IMR-90 (cell line): Measurements from ENCODE around the gene SLC12A7. TPM values are rescaled to one million over a fixed set of nuclear protein-coding genes. Genes with fewer than 3 reads are reported as not detected.

Source experiments
- ATAC-seq: fragments of 200-7000 bp; cut with Tn5 transposase; 2 replicates; pipeline ENCODE4 v1.9.1; 2020; ENCODE audit warnings: low read depth, mild to moderate bottlenecking, moderate library complexity
- BruUV-seq: library from RNA; stranded (reverse); fragments of 400-500 nt; replicated peaks from 2 replicates; lab custom pipeline; 2021; lab: Mats Ljungman, UMichigan
- CTCF ChIA-PET: fragments of 300-600 bp; formaldehyde crosslinking; extraction: SDS; loops from one replicate; lab custom pipeline; 2021; ENCODE audit warnings: antibody characterized with exemption; lab: Yijun Ruan, JAX
- POLR2A ChIA-PET: fragments of 300-600 bp; sonication (Branson Sonifier 250); formaldehyde crosslinking; loops from one replicate; lab custom pipeline; 2022; ENCODE audit warnings: antibody characterized with exemption; ENCODE audit not compliant: unreplicated experiment; lab: Charles Lee
- DNase-seq: peaks from one replicate; pipeline ENCODE4 v3.0.0; 2013
- H2AFZ ChIP-seq: replicated peaks from 2 replicates; pipeline ENCODE3; 2013; ENCODE audit warnings: low read length, mild to moderate bottlenecking; ENCODE audit not compliant: poor library complexity
- H2AK5ac ChIP-seq: 2 replicates; pipeline ENCODE4 v1.6.1; 2013; ENCODE audit warnings: low read depth, low read length, inconsistent platforms
- H2AK9ac ChIP-seq: replicated peaks from 2 replicates; pipeline ENCODE3; 2013; ENCODE audit warnings: mild to moderate bottlenecking, low read depth, low read length, moderate library complexity; ENCODE audit not compliant: poor library complexity
- H2BK120ac ChIP-seq: 2 replicates; pipeline ENCODE4 v1.6.1; 2013; ENCODE audit warnings: low read depth, low read length, inconsistent platforms
- H2BK15ac ChIP-seq: 3 replicates; pipeline ENCODE4 v1.6.1; 2013; ENCODE audit warnings: low read depth, low read length, inconsistent platforms
- H2BK20ac ChIP-seq: 2 replicates; pipeline ENCODE4 v1.6.1; 2013; ENCODE audit warnings: low read depth, mild to moderate bottlenecking, inconsistent platforms, low read length, moderate library complexity
- H2BK5ac ChIP-seq: 2 replicates; pipeline ENCODE4 v1.6.1; 2013; ENCODE audit warnings: mild to moderate bottlenecking, low read depth, low read length, inconsistent platforms; ENCODE audit not compliant: poor library complexity, severe bottlenecking
- H3K14ac ChIP-seq: replicated peaks from 2 replicates; pipeline ENCODE4 v1.6.1; 2013; ENCODE audit warnings: low read depth, low read length, inconsistent platforms
- H3K18ac ChIP-seq: 2 replicates; pipeline ENCODE4 v1.6.1; 2013; ENCODE audit warnings: low read depth, low read length, control low read depth
- H3K23ac ChIP-seq: 2 replicates; pipeline ENCODE4 v1.6.1; 2013; ENCODE audit warnings: low read depth, low read length, inconsistent platforms
- H3K27ac ChIP-seq: 2 replicates; pipeline ENCODE4 v1.5.1; 2013; ENCODE audit warnings: mild to moderate bottlenecking, control low read depth, low read length; ENCODE audit not compliant: insufficient read depth
- H3K27me3 ChIP-seq: 2 replicates; pipeline ENCODE4 v1.6.1; 2013; ENCODE audit warnings: low read length; ENCODE audit not compliant: control insufficient read depth, insufficient read depth
- H3K36me3 ChIP-seq: 2 replicates; pipeline ENCODE4 v1.6.1; 2013; ENCODE audit warnings: low read length, mixed read lengths; ENCODE audit not compliant: control insufficient read depth, insufficient read depth
- H3K4ac ChIP-seq: 2 replicates; pipeline ENCODE4 v1.6.1; 2013; ENCODE audit warnings: low read depth, low read length, inconsistent platforms
- H3K4me1 ChIP-seq: 2 replicates; pipeline ENCODE4 v1.6.1; 2013; ENCODE audit warnings: low read length, mixed read lengths; ENCODE audit not compliant: control insufficient read depth, insufficient read depth
- H3K4me2 ChIP-seq: 2 replicates; pipeline ENCODE4 v1.6.1; 2013; ENCODE audit warnings: low read depth, mild to moderate bottlenecking, control low read depth, low read length, moderate library complexity
- H3K4me3 ChIP-seq: 2 replicates; pipeline ENCODE4 v1.5.1; 2013; ENCODE audit warnings: low read depth, mild to moderate bottlenecking, control low read depth, low read length, moderate library complexity; ENCODE audit not compliant: insufficient read depth
- H3K56ac ChIP-seq: 2 replicates; pipeline ENCODE4 v1.6.1; 2013; ENCODE audit warnings: low read length, inconsistent platforms; ENCODE audit not compliant: insufficient read depth; ENCODE audit errors: extremely low read depth
- H3K79me1 ChIP-seq, 2 experiments: 2 replicates each; pipeline ENCODE4 v1.6.1; 2013; ENCODE audit warnings: low read length in 2 of 2, inconsistent platforms in 1 of 2, low read depth in 1 of 2
- H3K9ac ChIP-seq: 2 replicates; pipeline ENCODE4 v1.6.1; 2013; ENCODE audit warnings: low read depth, low read length, control low read depth
- H3K9me1 ChIP-seq: 2 replicates; pipeline ENCODE4 v1.6.1; 2013; ENCODE audit warnings: low read length, inconsistent platforms; ENCODE audit not compliant: insufficient read depth
- H3K9me3 ChIP-seq: 2 replicates; pipeline ENCODE4 v1.6.1; 2013; ENCODE audit warnings: low read length; ENCODE audit not compliant: control insufficient read depth, insufficient read depth
- H4K20me1 ChIP-seq: 2 replicates; pipeline ENCODE4 v1.6.1; 2013; ENCODE audit warnings: low read length, inconsistent platforms; ENCODE audit not compliant: insufficient read depth
- H4K5ac ChIP-seq: 2 replicates; pipeline ENCODE4 v1.6.1; 2013; ENCODE audit warnings: mild to moderate bottlenecking, low read depth, low read length, control low read depth
- H4K8ac ChIP-seq, 2 experiments: 2 replicates each; pipeline ENCODE4 v1.6.1; 2013; ENCODE audit warnings: low read depth in 2 of 2, low read length in 2 of 2, control low read depth in 1 of 2, inconsistent platforms in 1 of 2
- H4K91ac ChIP-seq: 2 replicates; pipeline ENCODE4 v1.6.1; 2013; ENCODE audit warnings: low read depth, low read length, inconsistent platforms; ENCODE audit not compliant: insufficient read depth
- BHLHE40 ChIP-seq: fragments of 150-350 bp; IDR thresholded peaks from 2 replicates; pipeline ENCODE4 v1.6.1; 2016; ENCODE audit warnings: mild to moderate bottlenecking, low read depth, low read length
- CEBPB ChIP-seq: IDR thresholded peaks from 2 replicates; pipeline ENCODE4 v1.6.1; 2012; ENCODE audit warnings: low read depth, low read length, improper control_type of control experiment
- CHD1 ChIP-seq: IDR thresholded peaks from 2 replicates; pipeline ENCODE4 v1.6.1; 2012; ENCODE audit warnings: low read depth, low read length, improper control_type of control experiment
- FOS ChIP-seq: fragments of 150-350 bp; IDR thresholded peaks from 2 replicates; pipeline ENCODE4 v1.6.1; 2016; ENCODE audit warnings: low read depth, low read length
- MAFK ChIP-seq: IDR thresholded peaks from 2 replicates; pipeline ENCODE4 v1.6.1; 2012; ENCODE audit warnings: low read depth, low read length, improper control_type of control experiment
- MAZ ChIP-seq: IDR thresholded peaks from 2 replicates; pipeline ENCODE4 v1.6.1; 2012; ENCODE audit warnings: low read depth, mild to moderate bottlenecking, low read length, improper control_type of control experiment, moderate library complexity, borderline replicate concordance
- MXI1 ChIP-seq: IDR thresholded peaks from 2 replicates; pipeline ENCODE4 v1.6.1; 2012; ENCODE audit warnings: low read depth, mild to moderate bottlenecking, low read length, moderate library complexity, borderline replicate concordance
- NFE2L2 ChIP-seq: fragments of 150-350 bp; IDR thresholded peaks from 2 replicates; pipeline ENCODE4 v1.6.1; 2016; ENCODE audit warnings: low read depth, mild to moderate bottlenecking, low read length
- POLR2A ChIP-seq: IDR thresholded peaks from 2 replicates; pipeline ENCODE4 v1.6.1; 2012; ENCODE audit warnings: mild to moderate bottlenecking, low read depth, low read length
- RAD21 ChIP-seq: IDR thresholded peaks from 2 replicates; pipeline ENCODE4 v1.6.1; 2012; ENCODE audit warnings: low read length, improper control_type of control experiment
- RCOR1 ChIP-seq: IDR thresholded peaks from 2 replicates; pipeline ENCODE4 v1.6.1; 2012; ENCODE audit warnings: mild to moderate bottlenecking, low read length, improper control_type of control experiment; ENCODE audit not compliant: insufficient replicate concordance
- RFX5 ChIP-seq: IDR thresholded peaks from 2 replicates; pipeline ENCODE4 v1.8.0; 2012; ENCODE audit warnings: low read depth, mild to moderate bottlenecking, low read length, moderate library complexity
- SMC3 ChIP-seq: fragments of 150-350 bp; IDR thresholded peaks from 2 replicates; pipeline ENCODE4 v1.6.1; 2016; ENCODE audit warnings: low read depth, mild to moderate bottlenecking, antibody characterized with exemption, low read length, moderate library complexity
- WGBS, 2 experiments: methylation state at CpG; one replicate each; pipeline versions ENCODE4 v1.1.5 to v1.1.7; 2013; ENCODE audit warnings: missing lambda C conversion rate in 2 of 2; ENCODE audit not compliant: insufficient read length in 1 of 2; ENCODE audit errors: extremely low coverage in 2 of 2; 5-methylcytosine and 5-hydroxymethylcytosine counted together
- dilution Hi-C: fragments of 300-500 bp; cut with HindIII; formaldehyde crosslinking; loops from one replicate; pipeline ENCODE4 v1.14.3; 2018; ENCODE audit warnings: low sequenced_read_pairs; ENCODE audit not compliant: unreplicated experiment
- in situ Hi-C: fragments of 300-500 bp; cut with MboI; formaldehyde crosslinking; loops from 3 replicates; pipeline ENCODE4 v1.14.3; 2019; ENCODE audit warnings: low sequenced_read_pairs, inconsistent platforms, mixed read lengths
- intact Hi-C: fragments of 100-400 bp; cut with micrococcal nuclease; formaldehyde crosslinking; loops from 2 replicates; pipeline ENCODE4 v1.10.0; 2022
- polyA plus RNA-seq, 3 experiments: library from polyadenylated mRNA; depleted of rRNA; stranded (reverse); fragments of >200 nt; gene quantifications; 2 replicates each; pipeline ENCODE4 v1.2.3, GENCODE V29; 2012; ENCODE audit warnings: low replicate concordance in 1 of 3
- total RNA-seq: library from RNA; depleted of rRNA; stranded (reverse); fragments of >200 nt; gene quantifications from 2 replicates; pipeline ENCODE4 v1.2.3, GENCODE V29; 2012
- TF ChIP-seq, protein P1 (sequence below): fragments of 150-350 bp; IDR thresholded peaks from 2 replicates; pipeline ENCODE4 v1.6.1; 2017; ENCODE audit warnings: mild to moderate bottlenecking, antibody characterized with exemption, low read length, low read depth
- TF ChIP-seq, protein P2 (sequence below): fragments of 150-350 bp; IDR thresholded peaks from 2 replicates; pipeline ENCODE4 v1.6.1; 2016; ENCODE audit warnings: low read depth, mild to moderate bottlenecking, low read length, moderate library complexity, borderline replicate concordance
- TF ChIP-seq, protein P3 (sequence below): conservative IDR thresholded peaks from 2 replicates; pipeline ENCODE4 v1.5.1; 2012; ENCODE audit warnings: mild to moderate bottlenecking, low read depth, low read length, improper control_type of control experiment

The SLC12A7 gene
- total and polyA plus RNA-seq, 2 of the 4 experiments (the other 2 are of a cell fraction) = 3.0 to 6.1 TPM

DNA sequence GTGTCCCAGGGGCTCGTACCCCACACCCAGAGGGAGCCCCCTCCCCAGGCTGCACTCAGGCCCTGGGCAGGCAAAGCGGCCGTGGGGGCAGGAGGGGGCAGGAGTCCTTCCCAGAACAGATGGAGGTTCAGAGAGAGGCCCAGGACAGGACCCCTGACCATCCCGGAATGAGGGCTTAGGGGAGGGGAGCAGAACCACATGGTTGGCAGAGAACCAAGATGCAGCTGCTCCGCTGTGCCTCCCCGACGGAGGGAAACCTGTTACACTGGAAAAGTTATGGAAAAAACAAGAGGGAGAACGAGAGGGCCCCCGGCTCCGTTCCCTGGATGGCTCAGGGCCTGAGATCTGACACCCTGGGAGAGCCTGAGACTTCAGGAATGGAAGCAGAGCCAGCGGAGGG is 22.7 kb downstream of the SLC12A7 start:
- H3K56ac ChIP-seq = no peak overlapping the region
- no peak overlapping the region for H3K14ac ChIP-seq
- no peak for ATAC-seq
- H3K9me3 ChIP-seq = no peaks in the 10 kb centered on the region
- H3K4ac ChIP-seq = no peak overlapping the region
- H4K91ac ChIP-seq = no peak overlapping the region
- H3K4me1 ChIP-seq = no peaks in the 10 kb centered on the region
- H3K36me3 ChIP-seq = peaks cover 26% of the 10 kb centered on the region; the same call in 1 of the 2 replicates
- BruUV-seq = no TSS peak
- H3K27me3 ChIP-seq = no peaks in the 10 kb centered on the region
- no peaks in the 10 kb centered on the region for H3K79me1 ChIP-seq
- no peak overlapping the region for H4K5ac ChIP-seq
- H4K20me1 ChIP-seq = no peaks in the 10 kb centered on the region; the same call in 1 of the 2 replicates
- dilution Hi-C loops (no loop called here), in situ Hi-C loops (no loop called here), intact Hi-C loops (no loop called here)
- no peak overlapping the region for H3K4me2 ChIP-seq
- no peak overlapping the region for H4K8ac ChIP-seq
- no peak overlapping the region for H3K4me3 ChIP-seq
- no peak overlapping the region for H2AK9ac ChIP-seq
- H2BK15ac ChIP-seq = no peak overlapping the region
- H2AK5ac ChIP-seq = no peak overlapping the region
- no peak overlapping the region for H2AFZ ChIP-seq
- DNase-seq = no peak
- no peak for TF ChIP-seq CEBPB
- no peak for TF ChIP-seq RAD21
- no peak for TF ChIP-seq FOS
- TF ChIP-seq, protein P1, sequence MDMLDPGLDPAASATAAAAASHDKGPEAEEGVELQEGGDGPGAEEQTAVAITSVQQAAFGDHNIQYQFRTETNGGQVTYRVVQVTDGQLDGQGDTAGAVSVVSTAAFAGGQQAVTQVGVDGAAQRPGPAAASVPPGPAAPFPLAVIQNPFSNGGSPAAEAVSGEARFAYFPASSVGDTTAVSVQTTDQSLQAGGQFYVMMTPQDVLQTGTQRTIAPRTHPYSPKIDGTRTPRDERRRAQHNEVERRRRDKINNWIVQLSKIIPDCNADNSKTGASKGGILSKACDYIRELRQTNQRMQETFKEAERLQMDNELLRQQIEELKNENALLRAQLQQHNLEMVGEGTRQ = no peak
- no peak for TF ChIP-seq RFX5
- no peak for TF ChIP-seq CHD1
- no peak for TF ChIP-seq MXI1
- TF ChIP-seq MAZ = no peak
- TF ChIP-seq MAFK = no peak
- no peak for TF ChIP-seq POLR2A
- no peak for TF ChIP-seq NFE2L2
- TF ChIP-seq SMC3 = no peak
- no peak for TF ChIP-seq RCOR1
- TF ChIP-seq, protein P2, sequence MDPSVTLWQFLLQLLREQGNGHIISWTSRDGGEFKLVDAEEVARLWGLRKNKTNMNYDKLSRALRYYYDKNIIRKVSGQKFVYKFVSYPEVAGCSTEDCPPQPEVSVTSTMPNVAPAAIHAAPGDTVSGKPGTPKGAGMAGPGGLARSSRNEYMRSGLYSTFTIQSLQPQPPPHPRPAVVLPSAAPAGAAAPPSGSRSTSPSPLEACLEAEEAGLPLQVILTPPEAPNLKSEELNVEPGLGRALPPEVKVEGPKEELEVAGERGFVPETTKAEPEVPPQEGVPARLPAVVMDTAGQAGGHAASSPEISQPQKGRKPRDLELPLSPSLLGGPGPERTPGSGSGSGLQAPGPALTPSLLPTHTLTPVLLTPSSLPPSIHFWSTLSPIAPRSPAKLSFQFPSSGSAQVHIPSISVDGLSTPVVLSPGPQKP = no peak
- TF ChIP-seq BHLHE40 = no peak
- TF ChIP-seq, protein P3, sequence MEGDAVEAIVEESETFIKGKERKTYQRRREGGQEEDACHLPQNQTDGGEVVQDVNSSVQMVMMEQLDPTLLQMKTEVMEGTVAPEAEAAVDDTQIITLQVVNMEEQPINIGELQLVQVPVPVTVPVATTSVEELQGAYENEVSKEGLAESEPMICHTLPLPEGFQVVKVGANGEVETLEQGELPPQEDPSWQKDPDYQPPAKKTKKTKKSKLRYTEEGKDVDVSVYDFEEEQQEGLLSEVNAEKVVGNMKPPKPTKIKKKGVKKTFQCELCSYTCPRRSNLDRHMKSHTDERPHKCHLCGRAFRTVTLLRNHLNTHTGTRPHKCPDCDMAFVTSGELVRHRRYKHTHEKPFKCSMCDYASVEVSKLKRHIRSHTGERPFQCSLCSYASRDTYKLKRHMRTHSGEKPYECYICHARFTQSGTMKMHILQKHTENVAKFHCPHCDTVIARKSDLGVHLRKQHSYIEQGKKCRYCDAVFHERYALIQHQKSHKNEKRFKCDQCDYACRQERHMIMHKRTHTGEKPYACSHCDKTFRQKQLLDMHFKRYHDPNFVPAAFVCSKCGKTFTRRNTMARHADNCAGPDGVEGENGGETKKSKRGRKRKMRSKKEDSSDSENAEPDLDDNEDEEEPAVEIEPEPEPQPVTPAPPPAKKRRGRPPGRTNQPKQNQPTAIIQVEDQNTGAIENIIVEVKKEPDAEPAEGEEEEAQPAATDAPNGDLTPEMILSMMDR = no peak
- H3K9me1 ChIP-seq = no peaks in the 10 kb centered on the region
- no peak overlapping the region for H2BK120ac ChIP-seq
- POLR2A ChIA-PET = no interaction called here
- H3K27ac ChIP-seq = no peak overlapping the region
- no peak overlapping the region for H3K9ac ChIP-seq
- WGBS, 2 experiments = 68% methylated on average over 5 of the region's 11 CpGs; no CpG with 5 or more reads in 1 of the 2 experiments
- no peak overlapping the region for H2BK5ac ChIP-seq
- no peak overlapping the region for H3K23ac ChIP-seq
- no peak overlapping the region for H2BK20ac ChIP-seq
- CTCF ChIA-PET = no interaction called here
- H3K18ac ChIP-seq = no peak overlapping the region
